MCF 10A (cell line): Measurements from ENCODE around the gene ORAI1. TPM values are rescaled to one million over a fixed set of nuclear protein-coding genes. Genes with fewer than 3 reads are reported as not detected.

ENCODE experiments used
- BruUV-seq: library from RNA; stranded (reverse); fragments of 400-500 nt; replicated peaks from 2 replicates; lab custom pipeline; 2021; lab: Mats Ljungman, UMichigan
- CTCF ChIA-PET: fragments of 300-600 bp; sonication (Branson Sonifier 250); formaldehyde crosslinking; extraction: SDS; loops from one replicate; lab custom pipeline; 2021; ENCODE audit warnings: antibody characterized with exemption, inconsistent platforms; lab: Yijun Ruan, JAX
- POLR2A ChIA-PET: fragments of 300-600, 350-650 bp; sonication (Branson Sonifier 250); formaldehyde crosslinking; extraction: SDS; loops from one replicate; lab custom pipeline; 2020; ENCODE audit warnings: antibody characterized with exemption, inconsistent platforms; lab: Yijun Ruan, JAX
- DNase-seq: peaks from one replicate; pipeline ENCODE4 v3.0.0-alpha.2; 2018; ENCODE audit not compliant: unreplicated experiment
- H3K27ac Mint-ChIP-seq: one replicate; pipeline ENCODE4 v1.8.0; 2022; ENCODE audit warnings: mild to moderate bottlenecking, low read depth, mixed read lengths; ENCODE audit not compliant: unreplicated experiment
- H3K27me3 Mint-ChIP-seq: one replicate; pipeline ENCODE4 v1.8.0; 2022; ENCODE audit warnings: mixed read lengths; ENCODE audit not compliant: insufficient read depth, unreplicated experiment
- H3K36me3 Mint-ChIP-seq: one replicate; pipeline ENCODE4 v1.8.0; 2022; ENCODE audit warnings: mild to moderate bottlenecking, moderate library complexity, mixed read lengths; ENCODE audit not compliant: insufficient read depth, unreplicated experiment
- H3K4me1 Mint-ChIP-seq: one replicate; pipeline ENCODE4 v1.8.0; 2022; ENCODE audit warnings: mixed read lengths; ENCODE audit not compliant: insufficient read depth, unreplicated experiment
- H3K4me3 Mint-ChIP-seq: one replicate; pipeline ENCODE4 v1.8.0; 2022; ENCODE audit warnings: mild to moderate bottlenecking, moderate library complexity, mixed read lengths; ENCODE audit not compliant: unreplicated experiment
- H3K9me3 Mint-ChIP-seq: one replicate; pipeline ENCODE4 v1.8.0; 2022; ENCODE audit warnings: mixed read lengths; ENCODE audit not compliant: unreplicated experiment
- intact Hi-C: fragments of 100-400 bp; cut with micrococcal nuclease; formaldehyde crosslinking; loops from 2 replicates; pipeline ENCODE4 v1.14.1; 2022
- total RNA-seq: library from RNA; stranded (reverse); gene quantifications from 2 replicates; pipeline ENCODE4 v1.2.3, GENCODE V29; 2022
- TF ChIP-seq, protein P1 (sequence below): fragments of 200-600 bp; IDR thresholded peaks from one replicate; pipeline ENCODE4 v1.8.0; 2022; ENCODE audit warnings: antibody characterized with exemption, mild to moderate bottlenecking; ENCODE audit not compliant: unreplicated experiment

Gene ORAI1
- total RNA-seq, 1 experiment from 2014 or later: 16.3 TPM

DNA sequence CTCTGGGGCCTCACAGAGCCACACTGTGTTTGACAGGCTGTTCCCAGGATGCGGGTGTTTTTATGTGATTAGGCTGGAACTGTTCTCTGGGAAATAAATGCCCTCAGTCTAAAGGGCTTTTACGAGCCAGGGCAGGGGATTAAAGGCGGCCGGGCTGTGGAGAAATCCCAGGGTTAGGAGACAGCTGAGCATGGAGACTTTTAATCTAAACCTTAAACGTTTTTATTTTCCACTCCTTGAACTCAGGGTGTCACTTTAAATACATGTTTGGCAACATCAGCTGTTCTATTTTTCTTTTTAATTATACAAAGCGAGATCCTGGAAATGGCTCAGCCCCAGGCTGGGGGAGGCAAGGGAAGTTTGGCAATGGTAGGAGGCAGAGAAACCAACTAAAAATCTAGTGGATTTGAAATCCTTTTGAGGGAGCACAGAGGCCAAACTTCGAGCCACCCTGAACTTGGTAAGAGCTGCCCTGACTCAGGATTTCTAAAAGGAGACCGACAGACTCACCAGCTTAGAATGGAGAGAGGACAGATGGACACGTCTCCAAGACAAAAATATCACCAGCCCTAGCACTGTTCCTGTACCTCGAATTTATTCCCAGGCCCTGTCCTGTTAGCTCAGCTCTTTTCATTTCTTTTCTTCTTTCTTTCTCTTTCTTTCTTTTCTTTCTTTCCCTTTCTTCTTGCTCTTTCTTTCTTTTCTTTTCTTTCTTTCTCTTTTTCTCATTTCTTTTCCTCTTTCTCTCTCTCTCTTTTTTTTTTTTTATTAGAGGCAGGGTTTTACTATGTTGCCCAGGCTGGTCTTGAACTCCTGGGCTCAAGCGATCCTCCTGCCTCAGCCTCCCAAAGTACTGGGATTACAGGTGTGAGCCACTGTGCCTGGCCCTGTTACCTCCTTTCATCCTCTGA is 15.8 kb upstream of the ORAI1 start:
- intact Hi-C loops: no loop called here
- CTCF ChIA-PET: interaction anchor here (0.5 to 1.8 kb wide), 4 partner anchors 9 to 13 kb away, joined by 3 to 6 read pairs (median 4); no protein-coding TSS in a partner anchor
- H3K4me3 Mint-ChIP-seq: no peak overlapping the region
- no peak overlapping the region for H3K27ac Mint-ChIP-seq
- BruUV-seq: no TSS peak
- H3K36me3 Mint-ChIP-seq: no peaks in the 10 kb centered on the region
- DNase-seq: no peak
- TF ChIP-seq, protein P1, sequence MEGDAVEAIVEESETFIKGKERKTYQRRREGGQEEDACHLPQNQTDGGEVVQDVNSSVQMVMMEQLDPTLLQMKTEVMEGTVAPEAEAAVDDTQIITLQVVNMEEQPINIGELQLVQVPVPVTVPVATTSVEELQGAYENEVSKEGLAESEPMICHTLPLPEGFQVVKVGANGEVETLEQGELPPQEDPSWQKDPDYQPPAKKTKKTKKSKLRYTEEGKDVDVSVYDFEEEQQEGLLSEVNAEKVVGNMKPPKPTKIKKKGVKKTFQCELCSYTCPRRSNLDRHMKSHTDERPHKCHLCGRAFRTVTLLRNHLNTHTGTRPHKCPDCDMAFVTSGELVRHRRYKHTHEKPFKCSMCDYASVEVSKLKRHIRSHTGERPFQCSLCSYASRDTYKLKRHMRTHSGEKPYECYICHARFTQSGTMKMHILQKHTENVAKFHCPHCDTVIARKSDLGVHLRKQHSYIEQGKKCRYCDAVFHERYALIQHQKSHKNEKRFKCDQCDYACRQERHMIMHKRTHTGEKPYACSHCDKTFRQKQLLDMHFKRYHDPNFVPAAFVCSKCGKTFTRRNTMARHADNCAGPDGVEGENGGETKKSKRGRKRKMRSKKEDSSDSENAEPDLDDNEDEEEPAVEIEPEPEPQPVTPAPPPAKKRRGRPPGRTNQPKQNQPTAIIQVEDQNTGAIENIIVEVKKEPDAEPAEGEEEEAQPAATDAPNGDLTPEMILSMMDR: no peak
- no peaks in the 10 kb centered on the region for H3K9me3 Mint-ChIP-seq
- no peaks in the 10 kb centered on the region for H3K4me1 Mint-ChIP-seq
- no peaks in the 10 kb centered on the region for H3K27me3 Mint-ChIP-seq
- POLR2A ChIA-PET: interaction anchor here (0.6 kb wide), 1 partner anchor 235 kb away, joined by 4 read pairs; no protein-coding TSS in a partner anchor

DNA sequence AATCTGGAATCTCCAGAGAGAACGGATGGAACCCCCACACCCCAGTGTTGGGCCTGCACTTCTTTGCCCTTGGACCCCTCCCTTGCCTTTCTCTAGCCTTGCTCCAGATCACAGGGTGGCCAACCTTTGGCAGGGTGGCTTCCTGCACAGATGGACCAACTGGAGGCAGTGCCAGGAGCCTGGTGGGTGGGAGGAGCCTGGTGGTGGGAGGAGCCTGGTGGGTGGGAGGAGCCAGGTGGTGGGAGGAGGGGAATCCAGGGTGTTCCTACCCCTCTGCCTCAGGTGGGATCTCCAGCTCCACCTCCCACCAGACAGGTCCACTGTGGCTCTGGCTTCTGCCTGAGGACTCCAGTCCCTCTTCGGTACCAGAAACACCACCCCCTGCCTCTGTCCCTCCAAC is 15.0 kb upstream of the ORAI1 start:
- no peaks in the 10 kb centered on the region for H3K27me3 Mint-ChIP-seq
- H3K27ac Mint-ChIP-seq: no peak overlapping the region
- no peaks in the 10 kb centered on the region for H3K36me3 Mint-ChIP-seq
- DNase-seq: no peak
- no peaks in the 10 kb centered on the region for H3K9me3 Mint-ChIP-seq
- POLR2A ChIA-PET: interaction anchor here (0.6 kb wide), 1 partner anchor 236 kb away, joined by 4 read pairs; no protein-coding TSS in a partner anchor
- CTCF ChIA-PET: interaction anchor here (0.7 kb wide), 1 partner anchor 9 kb away, joined by 5 read pairs; no protein-coding TSS in a partner anchor
- no TSS peak for BruUV-seq
- intact Hi-C loops: no loop called here
- no peaks in the 10 kb centered on the region for H3K4me1 Mint-ChIP-seq
- TF ChIP-seq, protein P1: no peak
- H3K4me3 Mint-ChIP-seq: no peak overlapping the region

DNA sequence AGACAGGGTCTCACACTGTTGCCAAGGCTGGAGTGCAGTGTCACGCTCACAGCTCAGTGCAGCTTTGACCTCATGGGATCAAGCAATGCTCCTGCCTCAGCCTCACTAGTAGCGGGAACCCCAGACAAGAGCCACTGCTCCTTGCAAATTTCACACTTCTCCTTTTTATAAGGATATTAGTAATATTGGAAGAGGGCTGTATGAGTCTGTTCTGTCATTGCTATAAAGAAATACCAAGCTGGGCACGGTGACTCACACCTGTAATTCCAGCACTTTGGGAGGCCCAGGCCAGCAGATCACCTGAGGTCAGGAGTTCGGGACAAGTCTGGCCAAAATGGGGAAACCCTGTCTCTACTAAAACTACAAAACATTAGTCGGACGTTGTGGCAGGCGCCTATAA is 12.9 kb upstream of the ORAI1 start:
- H3K4me3 Mint-ChIP-seq: no peak overlapping the region
- BruUV-seq: no TSS peak
- H3K4me1 Mint-ChIP-seq: no peaks in the 10 kb centered on the region
- DNase-seq: no peak
- no peaks in the 10 kb centered on the region for H3K36me3 Mint-ChIP-seq
- H3K27me3 Mint-ChIP-seq: no peaks in the 10 kb centered on the region
- POLR2A ChIA-PET: no interaction called here
- TF ChIP-seq, protein P1: no peak
- intact Hi-C loops: no loop called here
- CTCF ChIA-PET: interaction anchor here (0.6 to 0.7 kb wide), 2 partner anchors 31 to 61 kb away, joined by 3 read pairs; no protein-coding TSS in a partner anchor
- H3K27ac Mint-ChIP-seq: no peak overlapping the region
- no peaks in the 10 kb centered on the region for H3K9me3 Mint-ChIP-seq

DNA sequence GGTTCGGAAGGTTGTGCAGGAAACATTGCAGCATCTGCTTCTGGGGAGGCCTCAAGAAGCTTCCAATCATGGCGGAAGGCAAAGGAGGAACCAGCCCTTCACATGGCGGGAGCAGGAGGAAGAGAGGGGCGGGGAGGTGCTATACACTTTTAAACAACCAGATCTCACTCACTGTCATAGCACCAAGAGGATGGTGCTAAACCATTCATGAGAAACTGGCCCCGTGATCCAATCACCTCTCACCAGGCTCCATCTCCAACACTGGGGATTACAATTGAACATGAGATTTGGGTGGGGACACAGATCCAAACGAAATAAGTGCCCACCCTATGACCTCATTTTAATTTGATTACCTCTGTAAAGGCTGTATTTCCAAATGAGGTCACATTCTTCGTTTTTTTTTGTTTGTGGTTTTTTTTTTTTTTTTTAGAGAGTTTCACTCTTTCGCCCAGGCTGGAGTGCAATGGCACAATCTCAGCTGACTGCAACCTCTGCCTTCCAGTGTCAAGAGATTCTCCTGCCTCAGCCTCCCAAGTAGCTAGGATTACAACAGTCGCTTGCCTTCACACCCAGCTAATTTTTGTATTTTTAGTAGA is 11.4 kb upstream of the ORAI1 start:
- no TSS peak for BruUV-seq
- intact Hi-C loops: no loop called here
- Mint-ChIP-seq H3K4me3 (no peak overlapping the region), H3K27me3 (no peaks in the 10 kb centered on the region), H3K9me3 (no peaks in the 10 kb centered on the region), H3K27ac (no peak overlapping the region), H3K36me3 (no peaks in the 10 kb centered on the region), H3K4me1 (peaks cover 5% of the 10 kb centered on the region)
- TF ChIP-seq, protein P1: no peak
- CTCF ChIA-PET: interaction anchor here (0.6 to 0.7 kb wide), 5 partner anchors 8 to 98 kb away, joined by 3 to 4 read pairs (median 3); no protein-coding TSS in a partner anchor
- DNase-seq: no peak
- POLR2A ChIA-PET: interaction anchor here (0.6 kb wide), 1 partner anchor 40 kb away, joined by 3 read pairs; no protein-coding TSS in a partner anchor
